ENCODE results near the gene TMEM239.
A peak's percentile ranks its signal among the peaks of the same experiment; 100 is the strongest.

Gene TMEM239

GRCh38 chr20:2858591-2858990 is 42.4 kb downstream of the TMEM239 start:
- H3K36me3 ChIP-seq (ENCODE audit: control insufficient read depth, insufficient read depth, low read length) = peaks cover 16% of the 10 kb centered on the region
- no peak overlapping the region for H3K4me3 ChIP-seq (replicated peaks; ENCODE audit: low read depth, low read length)
- H3K27me3 ChIP-seq (replicated peaks; ENCODE audit: control insufficient read depth, insufficient read depth, low read length) = no peaks in the 10 kb centered on the region
- DNase-seq (ENCODE audit: extremely low read depth, insufficient read length) = no peak
- no peak for TF ChIP-seq CTCF (IDR thresholded peaks at IDR 0.05; ENCODE audit: insufficient read depth, low read length, poor library complexity, severe bottlenecking)

DNA sequence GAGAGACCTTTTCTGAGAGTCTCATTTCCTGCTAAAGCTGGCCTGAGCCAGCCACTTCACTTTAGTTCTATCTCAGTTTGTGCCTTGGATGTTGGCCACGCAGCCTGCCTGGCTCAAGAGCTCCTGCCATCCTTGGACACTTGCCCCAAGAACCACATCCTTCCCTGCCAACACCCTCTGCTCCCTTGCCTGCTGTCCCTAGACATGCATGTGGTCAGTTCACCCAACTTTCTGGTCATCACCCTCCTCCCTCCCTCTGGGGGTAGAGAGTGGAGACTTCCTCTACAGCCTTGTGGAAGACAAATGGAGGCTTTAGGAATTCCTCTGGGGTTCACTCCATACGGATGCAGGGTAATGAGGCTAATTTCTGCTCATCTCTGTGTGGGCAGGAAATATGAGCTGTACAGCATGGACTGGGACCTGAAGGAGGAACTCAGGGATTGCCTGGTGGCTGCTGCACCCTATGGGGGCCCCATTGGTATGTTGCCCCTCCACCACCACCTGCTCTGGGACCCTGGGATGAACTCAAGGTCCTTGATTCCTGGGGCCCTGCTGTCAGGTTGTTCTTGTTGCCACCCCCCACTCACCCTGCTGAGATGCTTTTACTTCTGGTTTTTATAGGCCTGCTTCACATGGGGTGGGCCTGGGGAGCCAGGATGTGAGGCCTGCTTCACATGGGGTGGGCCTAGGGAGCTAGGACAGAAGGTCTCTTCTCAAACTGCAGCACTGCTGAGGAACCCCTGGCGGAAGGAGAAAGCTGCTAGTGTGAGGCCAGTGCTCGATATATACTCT is 43.4 kb downstream of the TMEM239 start:
- no peak for TF ChIP-seq CTCF (IDR thresholded peaks at IDR 0.05; ENCODE audit: insufficient read depth, low read length, poor library complexity, severe bottlenecking)
- Histone ChIP-seq H3K4me3 (replicated peaks; ENCODE audit: low read depth, low read length) (no peak overlapping the region), H3K36me3 (ENCODE audit: control insufficient read depth, insufficient read depth, low read length) (peaks cover 21% of the 10 kb centered on the region), H3K27me3 (replicated peaks; ENCODE audit: control insufficient read depth, insufficient read depth, low read length) (no peaks in the 10 kb centered on the region)
- no peak for DNase-seq (ENCODE audit: extremely low read depth, insufficient read length)

DNA sequence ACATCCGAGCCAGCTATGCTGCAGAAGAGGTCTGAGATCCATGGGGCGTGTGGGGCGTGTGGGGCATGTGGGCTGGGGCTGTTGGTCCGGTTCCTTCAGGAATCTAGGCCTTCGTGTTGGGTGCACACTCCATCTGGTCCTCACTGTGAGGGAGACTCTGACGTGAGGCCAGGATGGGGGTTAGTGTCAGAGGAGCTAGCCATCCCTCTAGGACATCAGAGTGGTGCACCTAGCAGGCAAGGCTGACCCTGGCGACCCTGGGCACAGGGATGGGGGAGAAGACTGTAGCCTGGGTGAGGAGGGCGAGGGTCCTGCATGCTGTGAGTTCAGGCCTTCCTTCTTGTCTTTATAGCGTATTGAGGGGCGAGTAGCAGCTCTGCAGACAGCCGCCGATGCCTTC is 48.5 kb downstream of the TMEM239 start:
- Histone ChIP-seq H3K4me3 (replicated peaks; ENCODE audit: low read depth, low read length) (no peak overlapping the region), H3K36me3 (ENCODE audit: control insufficient read depth, insufficient read depth, low read length) (peaks cover 29% of the 10 kb centered on the region), H3K27me3 (replicated peaks; ENCODE audit: control insufficient read depth, insufficient read depth, low read length) (no peaks in the 10 kb centered on the region)
- DNase-seq (ENCODE audit: extremely low read depth, insufficient read length) = no peak
- no peak for TF ChIP-seq CTCF (IDR thresholded peaks at IDR 0.05; ENCODE audit: insufficient read depth, low read length, poor library complexity, severe bottlenecking)

DNA sequence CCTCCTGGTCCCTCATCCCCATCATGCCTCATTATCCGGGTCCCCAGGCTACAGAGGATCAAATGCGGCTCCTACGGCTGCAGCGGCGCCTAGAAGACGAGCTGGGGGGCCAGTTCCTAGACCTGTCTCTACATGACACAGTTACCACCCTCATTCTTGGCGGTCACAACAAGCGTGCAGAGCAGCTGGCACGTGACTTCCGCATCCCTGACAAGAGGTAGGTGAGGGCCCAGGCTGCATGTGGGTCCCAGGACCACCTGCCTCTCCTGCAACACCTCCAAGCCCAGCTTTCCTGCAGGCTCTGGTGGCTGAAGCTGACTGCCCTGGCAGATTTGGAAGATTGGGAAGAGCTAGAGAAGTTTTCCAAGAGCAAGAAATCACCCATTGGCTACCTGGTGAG is 48.9 kb downstream of the TMEM239 start:
- no peak overlapping the region for H3K4me3 ChIP-seq (replicated peaks; ENCODE audit: low read depth, low read length)
- peaks cover 29% of the 10 kb centered on the region for H3K36me3 ChIP-seq (ENCODE audit: control insufficient read depth, insufficient read depth, low read length)
- no peak for DNase-seq (ENCODE audit: extremely low read depth, insufficient read length)
- no peak for TF ChIP-seq CTCF (IDR thresholded peaks at IDR 0.05; ENCODE audit: insufficient read depth, low read length, poor library complexity, severe bottlenecking)
- H3K27me3 ChIP-seq (replicated peaks; ENCODE audit: control insufficient read depth, insufficient read depth, low read length) = no peaks in the 10 kb centered on the region

- Histone ChIP-seq H3K27me3 (replicated peaks; ENCODE audit: control insufficient read depth, insufficient read depth, low read length) (no peaks in the 10 kb centered on the region), H3K4me3 (replicated peaks; ENCODE audit: low read depth, low read length) (no peak overlapping the region), H3K36me3 (ENCODE audit: control insufficient read depth, insufficient read depth, low read length) (peaks cover 27% of the 10 kb centered on the region)
- no peak for DNase-seq (ENCODE audit: extremely low read depth, insufficient read length)
- peak; percentile 8 for TF ChIP-seq CTCF (IDR thresholded peaks at IDR 0.05; ENCODE audit: insufficient read depth, low read length, poor library complexity, severe bottlenecking)
These were observed 49.5 kb downstream of the TMEM239 start for GRCh38 chr20:2865630-2866029.
